NCI-H2196 (cell line): Measurements from ENCODE around the gene CYP24A1.

Source experiments
- DNase-seq: peaks from one replicate; lab custom pipeline; 2025; ENCODE audit not compliant: unreplicated experiment; lab: John Stamatoyannopoulos, UW

Gene CYP24A1

GRCh38 chr20:54156981-54157835, 16.6 kb downstream of the CYP24A1 start:
- no peak for DNase-seq

GRCh38 chr20:54156522-54156921, 17.3 kb downstream of the CYP24A1 start:
- DNase-seq: no peak

- no peak for DNase-seq
These were observed 18.0 kb downstream of the CYP24A1 start for GRCh38 chr20:54155736-54156317.

GRCh38 chr20:54154439-54154838, 19.3 kb downstream of the CYP24A1 start:
- DNase-seq: no peak

- DNase-seq: no peak
These were observed 19.9 kb downstream of the CYP24A1 start for GRCh38 chr20:54153847-54154246.

GRCh38 chr20:54153041-54153327, 20.8 kb downstream of the CYP24A1 start:
- DNase-seq: no peak

- no peak for DNase-seq
These were observed 21.4 kb downstream of the CYP24A1 start for GRCh38 chr20:54152227-54153040.

- DNase-seq: no peak
These were observed 22.1 kb downstream of the CYP24A1 start for GRCh38 chr20:54151511-54152226.

- no peak for DNase-seq
These were observed 22.7 kb downstream of the CYP24A1 start for GRCh38 chr20:54151075-54151439.

- no peak for DNase-seq
These were observed 24.0 kb downstream of the CYP24A1 start for GRCh38 chr20:54149765-54150264.

- DNase-seq: peak; percentile 79
These were observed 24.6 kb downstream of the CYP24A1 start for GRCh38 chr20:54148947-54149764.

- no peak for DNase-seq
These were observed 27.1 kb downstream of the CYP24A1 start for GRCh38 chr20:54146672-54147071.

- DNase-seq: no peak
These were observed 28.9 kb downstream of the CYP24A1 start for GRCh38 chr20:54144847-54145414.

- DNase-seq: no peak
These were observed 32.7 kb downstream of the CYP24A1 start for GRCh38 chr20:54140927-54141566.

GRCh38 chr20:54140486-54140885, 33.3 kb downstream of the CYP24A1 start:
- no peak for DNase-seq

- DNase-seq: no peak
These were observed 33.7 kb downstream of the CYP24A1 start for GRCh38 chr20:54140067-54140466.

- DNase-seq: no peak
These were observed 34.6 kb downstream of the CYP24A1 start for GRCh38 chr20:54139188-54139587.

- DNase-seq: no peak
These were observed 35.4 kb downstream of the CYP24A1 start for GRCh38 chr20:54138427-54138826.

- no peak for DNase-seq
These were observed 36.7 kb downstream of the CYP24A1 start for GRCh38 chr20:54137115-54137514.
